K562 (cell line): ENCODE measurements around the gene CACNG5. TPM values are rescaled to one million over a fixed set of nuclear protein-coding genes. Genes with fewer than 3 reads are reported as not detected.

ENCODE experiments used
- ATAC-seq: fragments of 200-7000 bp; cut with Tn5 transposase; 3 replicates; pipeline ENCODE4 v1.9.1; 2020; ENCODE audit warnings: moderate library complexity
- BruUV-seq: library from RNA; stranded (reverse); fragments of 400-500 nt; replicated peaks from 2 replicates; lab custom pipeline; 2021; lab: Mats Ljungman, UMichigan
- CTCF ChIA-PET: fragments of 300-600 bp; formaldehyde crosslinking; extraction: SDS; loops from one replicate; lab custom pipeline; 2021; ENCODE audit warnings: low intra/inter-chr PET ratio; lab: Yijun Ruan, JAX
- POLR2A ChIA-PET: fragments of 300-600, 350-650 bp; sonication (Branson Sonifier 250); formaldehyde crosslinking; extraction: SDS; loops from one replicate; lab custom pipeline; 2021; ENCODE audit warnings: antibody characterized with exemption, inconsistent platforms; lab: Yijun Ruan, JAX
- DNase-seq, 4 experiments: peaks; one replicate each; pipeline versions ENCODE4 v3.0.0 to v3.0.0-alpha.2; 2011 to 2018; ENCODE audit warnings: low spot score in 3 of 4, mixed read lengths in 3 of 4; ENCODE audit errors: extremely low read depth in 1 of 4
- FAIRE-seq: peaks from 2 replicates; lab custom pipeline; 2011; peaks lifted over from hg19 to GRCh38; lab: Jason Lieb, UNC
- H2AFZ ChIP-seq: 2 replicates; pipeline ENCODE4 v1.6.0; 2011; ENCODE audit warnings: low read depth, low read length, control low read depth, inconsistent platforms
- H3K27ac ChIP-seq: fragments of 200-600 bp; 3 replicates; pipeline ENCODE4 v1.8.0; 2011; ENCODE audit warnings: low read depth, mild to moderate bottlenecking, control low read depth, inconsistent platforms, low read length, moderate library complexity, mixed read lengths; ENCODE audit errors: extremely low read depth
- H3K27me3 ChIP-seq, 2 experiments: fragments of 300-600 bp in 1 of 2; 2 replicates in 1 of 2; 3 replicates in 1 of 2; pipeline versions ENCODE4 v1.6.0 to v1.8.0; 2011; ENCODE audit warnings: inconsistent platforms in 2 of 2, low read length in 2 of 2, mild to moderate bottlenecking in 1 of 2, mixed read lengths in 1 of 2, moderate library complexity in 1 of 2; ENCODE audit not compliant: control insufficient read depth in 2 of 2, insufficient read depth in 2 of 2
- H3K36me3 ChIP-seq: fragments of 300-600 bp; 3 replicates; pipeline ENCODE4 v1.8.0; 2011; ENCODE audit warnings: mild to moderate bottlenecking, low read length, inconsistent platforms; ENCODE audit not compliant: control insufficient read depth, insufficient read depth
- H3K4me1 ChIP-seq, 2 experiments: fragments of 200-600 bp in 1 of 2; replicated peaks in 1 of 2; 2 replicates in 1 of 2; 3 replicates in 1 of 2; pipeline versions ENCODE4 v1.5.1 to v1.8.0; 2011; ENCODE audit warnings: inconsistent platforms in 2 of 2, low read length in 2 of 2, mild to moderate bottlenecking in 1 of 2, mixed read lengths in 1 of 2, moderate library complexity in 1 of 2; ENCODE audit not compliant: control insufficient read depth in 2 of 2, insufficient read depth in 2 of 2
- H3K4me2 ChIP-seq: 2 replicates; pipeline ENCODE4 v1.6.1; 2011; ENCODE audit warnings: low read length, control low read depth, inconsistent platforms, mixed read lengths; ENCODE audit not compliant: insufficient read depth
- H3K4me3 ChIP-seq: fragments of 200-600 bp; sonication (generic), shearing (Covaris generic); 2 replicates; pipeline ENCODE4 v1.5.1; 2016; ENCODE audit warnings: control low read depth, inconsistent platforms
- H3K79me2 ChIP-seq: fragments of 200-600 bp; 3 replicates; pipeline ENCODE4 v1.8.0; 2011; ENCODE audit warnings: low read length, inconsistent platforms; ENCODE audit not compliant: control insufficient read depth, insufficient read depth
- H3K9ac ChIP-seq, 2 experiments: 2 replicates each; pipeline versions ENCODE4 v1.6.0 to v1.6.1; 2011; ENCODE audit warnings: low read depth in 2 of 2, low read length in 2 of 2, control low read depth in 1 of 2, inconsistent platforms in 1 of 2, mild to moderate bottlenecking in 1 of 2, mixed read lengths in 1 of 2; ENCODE audit not compliant: insufficient read depth in 1 of 2
- H3K9me1 ChIP-seq: one replicate; pipeline ENCODE4 v1.6.0; 2011; ENCODE audit warnings: inconsistent platforms, mild to moderate bottlenecking, low read length, moderate library complexity; ENCODE audit not compliant: control insufficient read depth, insufficient read depth
- H3K9me3 ChIP-seq: replicated peaks from 2 replicates; pipeline ENCODE4 v1.5.1; 2011; ENCODE audit warnings: low read depth, low read length, inconsistent platforms; ENCODE audit not compliant: control insufficient read depth, insufficient read depth
- H4K20me1 ChIP-seq: replicated peaks from 2 replicates; pipeline ENCODE4 v1.6.1; 2011; ENCODE audit warnings: low read length, inconsistent platforms, mixed read lengths; ENCODE audit not compliant: control insufficient read depth, insufficient read depth
- BMI1 ChIP-seq: fragments of 150-350 bp; IDR thresholded peaks from 2 replicates; pipeline ENCODE4 v1.6.1; 2014; ENCODE audit warnings: low read length
- C11orf30 ChIP-seq: fragments of 450-650 bp; IDR thresholded peaks from 2 replicates; pipeline ENCODE4 v1.6.1; 2016; ENCODE audit warnings: low read depth, mild to moderate bottlenecking
- DNMT1 ChIP-seq: fragments of 450-650 bp; IDR thresholded peaks from 2 replicates; pipeline ENCODE4 v1.6.1; 2016; ENCODE audit warnings: antibody characterized with exemption, mild to moderate bottlenecking
- FIP1L1 ChIP-seq: fragments of 200-400 bp; formaldehyde crosslinking; IDR thresholded peaks from 2 replicates; pipeline ENCODE4 v1.6.1; 2018; ENCODE audit warnings: mild to moderate bottlenecking, low read depth, low read length; ENCODE audit not compliant: poor library complexity, severe bottlenecking
- HOMEZ ChIP-seq: fragments of 250-450 bp; sonication (Bioruptor Pico); IDR thresholded peaks from 2 replicates; pipeline ENCODE4 v1.4.0; 2020; ENCODE audit warnings: mild to moderate bottlenecking, moderate library complexity
- MAFF ChIP-seq: IDR thresholded peaks from 2 replicates; pipeline ENCODE4 v1.6.1; 2012; ENCODE audit warnings: low read length, improper control_type of control experiment
- MAFG ChIP-seq: fragments of 450-650 bp; conservative IDR thresholded peaks from 2 replicates; pipeline ENCODE4 v1.6.1; 2016; ENCODE audit warnings: missing genetic modification characterization, missing compliant biosample characterization
- MAFK ChIP-seq: IDR thresholded peaks from 2 replicates; pipeline ENCODE4 v1.6.1; 2011; ENCODE audit warnings: low read length, improper control_type of control experiment
- MEIS2 ChIP-seq: fragments of 450-650 bp; IDR thresholded peaks from 2 replicates; pipeline ENCODE4 v1.6.1; 2014; ENCODE audit warnings: mild to moderate bottlenecking; ENCODE audit not compliant: partially characterized antibody
- POLR3G ChIP-seq: IDR thresholded peaks from 2 replicates; pipeline ENCODE4 v1.6.1; 2011; ENCODE audit not compliant: insufficient read length, insufficient replicate concordance; ENCODE audit errors: extremely low read depth
- RBFOX2 ChIP-seq: fragments of 200-400 bp; formaldehyde crosslinking; IDR thresholded peaks from 2 replicates; pipeline ENCODE4 v1.6.1; 2017; ENCODE audit warnings: low read depth, mild to moderate bottlenecking, low read length, moderate library complexity
- RBM17 ChIP-seq: fragments of 200-400 bp; formaldehyde crosslinking; IDR thresholded peaks from 2 replicates; pipeline ENCODE4 v1.6.1; 2017; ENCODE audit warnings: low read depth, mild to moderate bottlenecking, low read length, borderline replicate concordance
- TCFL5 ChIP-seq: fragments of 250-450 bp; sonication (Bioruptor Pico); conservative IDR thresholded peaks from 2 replicates; pipeline ENCODE4 v1.6.1; 2021; ENCODE audit warnings: mild to moderate bottlenecking, moderate library complexity, matching md5 sums
- ZNF12 ChIP-seq: sonication (generic); formaldehyde crosslinking; IDR thresholded peaks from 2 replicates; pipeline ENCODE4 v1.4.0; 2020; ENCODE audit warnings: mild to moderate bottlenecking, missing genetic modification reagents
- ZNF311 ChIP-seq: fragments of 250-450 bp; sonication (Bioruptor Pico); IDR thresholded peaks from 2 replicates; pipeline ENCODE4 v1.4.0; 2020; ENCODE audit warnings: mild to moderate bottlenecking, moderate library complexity
- ZNF316 ChIP-seq: fragments of 450-650 bp; IDR thresholded peaks from 2 replicates; pipeline ENCODE4 v1.6.1; 2016
- ZNF551 ChIP-seq: fragments of 250-450 bp; sonication (Bioruptor Pico); IDR thresholded peaks from 2 replicates; pipeline ENCODE4 v1.5.0; 2021; ENCODE audit warnings: mild to moderate bottlenecking, moderate library complexity
- ZNF561 ChIP-seq: fragments of 450-650 bp; formaldehyde crosslinking; conservative IDR thresholded peaks from 2 replicates; pipeline ENCODE4 v1.4.0; 2020; ENCODE audit warnings: mild to moderate bottlenecking, moderate library complexity
- WGBS: fragments of 100-300 bp; shearing (Covaris generic); methylation state at CpG from one replicate; pipeline ENCODE4 v1.1.6; 2016; ENCODE audit warnings: low coverage, mixed read lengths; ENCODE audit not compliant: insufficient coverage; ENCODE audit errors: missing lambda C conversion rate; 5-methylcytosine and 5-hydroxymethylcytosine counted together
- in situ Hi-C: fragments of 300-500 bp; cut with MboI; formaldehyde crosslinking; loops from 4 replicates; pipeline ENCODE4 v1.15.0; 2018; ENCODE audit warnings: inconsistent platforms, mixed read lengths
- intact Hi-C: fragments of 100-400 bp; cut with micrococcal nuclease; formaldehyde crosslinking; loops from 2 replicates; pipeline ENCODE4 v1.14.2; 2022
- polyA plus RNA-seq, 8 experiments: library from polyadenylated mRNA; depleted of rRNA in 4 of 8; stranded (reverse) in 5 of 8; unstranded in 3 of 8; fragments of >200 nt; fragmentation: Nextera tagmentation in 2 of 8; fragmentation: Illumina TruSeq in 1 of 8; extraction: Ambion mirVana in 2 of 8; extraction: Trizol in 1 of 8; gene quantifications; 2 replicates each; pipeline versions ENCODE4 v1.2.1 to v1.2.3, GENCODE V29; 2011 to 2014; ENCODE audit warnings: inconsistent platforms in 1 of 8, missing spikeins in 1 of 8
- total RNA-seq, 7 experiments: library from RNA; depleted of rRNA in 6 of 7; stranded (reverse); fragments of >200 nt in 6 of 7; fragmentation: Illumina TruSeq in 2 of 7; extraction: Trizol in 2 of 7; gene quantifications; 2 replicates each; pipeline versions ENCODE4 v1.2.1 to v1.2.3, GENCODE V29; 2011 to 2021; ENCODE audit warnings: low replicate concordance in 1 of 7

CACNG5 gene
- total and polyA plus RNA-seq, 9 of the 15 experiments (the other 6 are each of a cell fraction or from before 2014, with no cell fraction given), result not detected

GRCh38 chr17:66822009-66822408 lies 12.9 kb upstream of the CACNG5 start:
- H3K36me3 ChIP-seq, result no peaks in the 10 kb centered on the region
- no peaks in the 10 kb centered on the region for H3K9me3 ChIP-seq
- intact Hi-C loops (no loop called here), in situ Hi-C loops (no loop called here)
- ChIA-PET POLR2A (no interaction called here), CTCF (interaction anchor here (0.7 kb wide), 1 partner anchor 205 kb away, joined by 4 read pairs; no protein-coding TSS in a partner anchor)
- FAIRE-seq (no peak), ATAC-seq (no peak), DNase-seq (no peak)
- WGBS, result 0% methylated on average over 8 of the region's 8 CpGs
- TF ChIP-seq MAFG (peak; percentile 40; the same call in 1 of the 2 replicates), ZNF316 (peak; percentile 64), MAFK (peak; percentile 26; the same call in 1 of the 2 replicates), ZNF311 (CRISPR knock-in tag) (no peak), C11orf30 (peak; percentile 45; the same call in 1 of the 2 replicates), MAFF (peak; percentile 52), ZNF561 (CRISPR knock-in tag) (no peak)
- H3K4me3 ChIP-seq, result no peak overlapping the region
- H3K27me3 ChIP-seq, result peaks cover 12 to 34% of the 10 kb centered on the region in 2 experiments; a peak in 4 of 5 replicates
- no peak overlapping the region for H2AFZ ChIP-seq
- H3K9ac ChIP-seq, result no peak overlapping the region
- no peaks in the 10 kb centered on the region for H3K9me1 ChIP-seq
- no peak overlapping the region for H3K4me2 ChIP-seq
- no peak overlapping the region for H3K27ac ChIP-seq
- no peaks in the 10 kb centered on the region for H3K79me2 ChIP-seq
- BruUV-seq, result no TSS peak
- H4K20me1 ChIP-seq, result no peaks in the 10 kb centered on the region
- no peaks in the 10 kb centered on the region for H3K4me1 ChIP-seq

- POLR2A ChIA-PET, result no interaction called here
- DNase-seq (no peak), FAIRE-seq (peak; percentile 6), ATAC-seq (no peak)
- Histone ChIP-seq H3K27ac (no peak overlapping the region), H3K9me1 (no peaks in the 10 kb centered on the region), H3K79me2 (no peaks in the 10 kb centered on the region), H3K9ac (no peak overlapping the region), H3K36me3 (no peaks in the 10 kb centered on the region), H3K27me3 (peaks cover 3 to 49% of the 10 kb centered on the region in 2 experiments; a peak in 4 of 5 replicates), H2AFZ (no peak overlapping the region), H3K4me1 (no peaks in the 10 kb centered on the region), H3K4me2 (no peak overlapping the region), H3K9me3 (no peaks in the 10 kb centered on the region), H3K4me3 (no peak overlapping the region), H4K20me1 (peaks cover 8% of the 10 kb centered on the region)
- no TSS peak for BruUV-seq
- under 1% methylated on average over 6 of the region's 6 CpGs for WGBS
- CTCF ChIA-PET, result no interaction called here
- in situ Hi-C loops, result no loop called here
- intact Hi-C loops, result no loop called here
- no peak for TF ChIP-seq FIP1L1
- no peak for TF ChIP-seq RBM17
- no peak for TF ChIP-seq TCFL5
- no peak for TF ChIP-seq POLR3G
- TF ChIP-seq DNMT1, result no peak
- no peak for TF ChIP-seq RBFOX2
- TF ChIP-seq BMI1, result no peak
- no peak for TF ChIP-seq HOMEZ (CRISPR knock-in tag)
- no peak for TF ChIP-seq MEIS2
- TF ChIP-seq ZNF551 (CRISPR knock-in tag), result no peak
- no peak for TF ChIP-seq ZNF12
Measured at GRCh38 chr17:66826856-66827255, 8.1 kb upstream of the CACNG5 start.
